22Rv1 (cell line): Measurements from ENCODE around the gene NLRC3.
"Not testable (repeated sequence)": the region's sequence is repeated elsewhere in the genome, so short reads cannot be mapped to it uniquely, and the experiment has no call there.

ENCODE experiments used
- H3K27ac ChIP-seq: fragments of 450-650 bp; 2 replicates; pipeline ENCODE4 v1.5.1; 2017
- ZFX ChIP-seq: fragments of 450-650 bp; IDR thresholded peaks from 2 replicates; pipeline ENCODE4 v1.6.1; 2017; ENCODE audit warnings: antibody characterized with exemption, borderline replicate concordance
- TF ChIP-seq, protein P1 (sequence below): fragments of 450-650 bp; IDR thresholded peaks from 2 replicates; pipeline ENCODE4 v1.5.1; 2017; ENCODE audit warnings: mild to moderate bottlenecking

Gene NLRC3

GRCh38 chr16:3611146-3611975 lies 34.2 kb upstream of the NLRC3 start, which contains the start of gene SLX4:
SLX4 (minus strand) TSS chr16:3611606; CDS start chr16:3608964, 2,642 bp downstream.
- TF ChIP-seq, protein P1, sequence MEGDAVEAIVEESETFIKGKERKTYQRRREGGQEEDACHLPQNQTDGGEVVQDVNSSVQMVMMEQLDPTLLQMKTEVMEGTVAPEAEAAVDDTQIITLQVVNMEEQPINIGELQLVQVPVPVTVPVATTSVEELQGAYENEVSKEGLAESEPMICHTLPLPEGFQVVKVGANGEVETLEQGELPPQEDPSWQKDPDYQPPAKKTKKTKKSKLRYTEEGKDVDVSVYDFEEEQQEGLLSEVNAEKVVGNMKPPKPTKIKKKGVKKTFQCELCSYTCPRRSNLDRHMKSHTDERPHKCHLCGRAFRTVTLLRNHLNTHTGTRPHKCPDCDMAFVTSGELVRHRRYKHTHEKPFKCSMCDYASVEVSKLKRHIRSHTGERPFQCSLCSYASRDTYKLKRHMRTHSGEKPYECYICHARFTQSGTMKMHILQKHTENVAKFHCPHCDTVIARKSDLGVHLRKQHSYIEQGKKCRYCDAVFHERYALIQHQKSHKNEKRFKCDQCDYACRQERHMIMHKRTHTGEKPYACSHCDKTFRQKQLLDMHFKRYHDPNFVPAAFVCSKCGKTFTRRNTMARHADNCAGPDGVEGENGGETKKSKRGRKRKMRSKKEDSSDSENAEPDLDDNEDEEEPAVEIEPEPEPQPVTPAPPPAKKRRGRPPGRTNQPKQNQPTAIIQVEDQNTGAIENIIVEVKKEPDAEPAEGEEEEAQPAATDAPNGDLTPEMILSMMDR = no peak
- TF ChIP-seq ZFX = no peak
- peak within 1 kb of the TSS; percentile 78 for H3K27ac ChIP-seq

GRCh38 chr16:3610698-3611145 lies 33.5 kb upstream of the NLRC3 start:
- peak overlapping the region; percentile 78 for H3K27ac ChIP-seq
- TF ChIP-seq ZFX = no peak
- TF ChIP-seq, protein P1 = no peak

- TF ChIP-seq ZFX = no peak
- TF ChIP-seq, protein P1 = no peak
- H3K27ac ChIP-seq = peak overlapping the region; percentile 78
These were observed 32.9 kb upstream of the NLRC3 start for GRCh38 chr16:3609895-3610697.

DNA sequence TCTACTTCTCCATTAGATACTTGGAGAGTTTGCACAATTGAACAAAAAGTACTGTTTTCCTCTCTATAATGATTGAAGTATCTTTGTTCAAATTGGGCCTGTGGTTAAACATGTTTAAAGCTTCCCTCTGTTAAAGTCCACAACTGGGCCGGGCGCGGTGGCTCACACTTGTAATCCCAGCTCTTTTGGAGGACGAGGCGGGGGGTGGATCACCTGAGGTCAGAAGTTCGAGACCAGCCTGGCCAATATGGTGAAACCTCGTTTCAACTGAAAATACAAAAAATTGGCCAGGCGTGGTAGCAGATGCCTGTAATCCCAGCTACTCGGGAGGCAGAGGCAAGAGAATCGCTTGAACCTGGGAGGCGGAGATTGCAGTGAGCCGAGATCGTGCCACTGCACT lies 31.8 kb upstream of the NLRC3 start:
- not testable (repeated sequence) for H3K27ac ChIP-seq

- H3K27ac ChIP-seq = 0 out of 2 replicates have a peak overlapping the region, but pooled peaks have one; percentile 5
- TF ChIP-seq ZFX = no peak
- TF ChIP-seq, protein P1 = no peak
These were observed 30.9 kb upstream of the NLRC3 start for GRCh38 chr16:3608069-3608468.

- no peak overlapping the region for H3K27ac ChIP-seq
These were observed 30.4 kb upstream of the NLRC3 start for GRCh38 chr16:3607634-3608033.

GRCh38 chr16:3607161-3607560 lies 30.0 kb upstream of the NLRC3 start:
- TF ChIP-seq, protein P1 = no peak
- TF ChIP-seq ZFX = no peak
- H3K27ac ChIP-seq = no peak overlapping the region

More at GRCh38 chr16:3607634-3608033, 30.4 kb upstream of the NLRC3 start:
- TF ChIP-seq ZFX = no peak
- TF ChIP-seq, protein P1 = no peak
